Globus pallidus (tissue), 1 donor: ENCODE measurements around the gene TMEM164.

Experiments used
- DNase-seq: peaks from one replicate; pipeline ENCODE4 v3.0.0-alpha.2; 2015; ENCODE audit warnings: low spot score

TMEM164 gene

DNA sequence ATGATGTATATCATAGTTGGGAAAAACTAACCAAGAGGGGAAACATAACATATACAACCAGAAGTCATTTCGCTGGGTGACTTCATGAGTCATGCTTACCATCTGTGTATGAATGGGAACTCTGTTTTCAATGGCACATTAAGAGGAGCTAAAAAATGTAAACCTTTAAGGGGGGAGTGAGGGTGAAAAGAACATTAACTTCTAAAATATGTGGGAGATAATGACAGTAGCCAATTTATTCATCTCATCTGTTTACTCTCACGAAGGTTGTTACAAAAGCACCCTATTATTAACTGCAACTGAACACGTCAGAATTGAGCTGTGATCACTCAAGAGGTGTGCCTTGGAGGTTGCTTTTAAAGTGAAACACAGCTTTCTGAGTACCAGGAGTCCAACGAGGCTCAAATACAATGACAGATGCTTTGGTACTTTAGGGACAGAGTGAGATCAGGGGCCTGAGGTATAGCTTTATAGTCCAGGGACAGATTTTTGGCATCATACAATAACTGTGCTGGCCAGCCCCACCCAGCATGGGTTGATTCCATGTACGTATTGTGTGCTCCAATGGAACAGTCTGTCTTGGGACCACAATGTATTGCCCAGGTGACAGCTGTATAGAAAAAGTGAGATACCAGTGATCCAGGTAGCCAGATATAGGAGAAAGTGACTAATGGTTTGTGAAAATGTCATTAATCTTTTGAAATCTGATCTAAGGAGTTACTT is 207.7 kb downstream of the TMEM164 start:
- no peak for DNase-seq

GRCh38 chrX:110211340-110211739 is 208.4 kb downstream of the TMEM164 start:
- DNase-seq, result no peak

DNA sequence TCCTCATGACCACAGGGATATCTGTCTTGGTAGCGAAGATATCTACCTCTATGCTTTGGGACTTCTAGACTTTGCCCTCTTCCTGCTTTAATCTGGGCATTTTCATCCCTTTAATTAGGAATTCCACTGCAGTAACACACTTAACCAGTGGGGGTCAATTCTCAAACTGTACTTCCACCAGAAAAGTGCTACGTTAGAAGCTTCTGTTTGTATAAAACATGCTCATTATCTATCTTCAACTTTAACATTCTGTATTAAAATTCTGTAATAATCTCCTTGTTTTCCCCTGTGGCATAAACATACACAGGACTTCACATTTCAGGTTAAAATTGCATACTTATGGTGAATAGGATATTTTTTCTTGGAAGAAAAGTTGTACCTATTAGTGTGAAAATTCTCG is 209.4 kb downstream of the TMEM164 start:
- DNase-seq, result no peak

- DNase-seq, result no peak
Observed at GRCh38 chrX:110213183-110213582, 210.3 kb downstream of the TMEM164 start.

DNA sequence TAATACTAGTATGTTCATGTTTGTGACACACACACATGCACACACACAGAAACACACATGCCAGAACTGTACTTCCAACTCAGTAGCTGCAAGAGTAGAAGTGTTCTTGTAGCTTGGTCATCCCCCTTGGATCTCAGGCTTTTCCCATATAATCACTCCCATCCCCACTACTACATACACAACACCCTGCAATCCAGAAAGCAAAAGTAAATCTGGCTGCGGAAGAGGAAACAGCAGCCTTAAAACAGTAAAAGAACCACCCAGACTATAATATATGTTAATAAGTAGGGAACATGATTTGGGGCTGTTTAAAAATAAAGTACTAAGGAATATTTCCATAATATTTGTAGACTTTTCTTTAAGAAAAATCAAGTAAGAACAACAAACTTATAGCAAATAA is 211.8 kb downstream of the TMEM164 start:
- DNase-seq, result no peak

GRCh38 chrX:110215411-110215810 is 212.5 kb downstream of the TMEM164 start:
- no peak for DNase-seq

GRCh38 chrX:110216027-110216426 is 213.1 kb downstream of the TMEM164 start:
- no peak for DNase-seq

DNA sequence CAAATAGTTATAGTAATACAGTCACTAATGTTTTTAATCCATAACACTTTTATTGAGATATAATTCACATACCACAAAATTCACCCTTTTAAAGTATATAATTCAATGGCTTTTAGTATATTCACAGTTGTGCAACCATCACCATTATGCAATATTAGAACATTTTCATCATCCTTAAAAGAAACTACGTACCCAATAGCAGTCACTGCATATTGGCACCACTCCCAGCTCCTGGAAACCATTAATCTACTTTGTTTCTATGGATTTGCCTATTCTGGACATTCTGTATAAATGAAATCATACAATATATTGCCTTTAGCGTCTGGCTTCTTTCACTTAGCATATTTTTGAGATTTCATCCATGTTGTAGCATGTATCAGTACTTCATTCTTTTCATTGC is 215.7 kb downstream of the TMEM164 start:
- DNase-seq, result no peak

- DNase-seq, result no peak
Observed at GRCh38 chrX:110219920-110220319, 217.0 kb downstream of the TMEM164 start.

GRCh38 chrX:110222497-110223257 is 219.8 kb downstream of the TMEM164 start:
- no peak for DNase-seq

- no peak for DNase-seq
Observed at GRCh38 chrX:110224926-110225617, 222.2 kb downstream of the TMEM164 start.

GRCh38 chrX:110226931-110227330 is 224.0 kb downstream of the TMEM164 start:
- DNase-seq, result no peak
